Lung microvascular endothelial cell (primary cell): ENCODE results near the gene FRMPD1. TPM values are rescaled to one million over a fixed set of nuclear protein-coding genes. Genes with fewer than 3 reads are reported as not detected.
"Not testable (repeated sequence)": the region's sequence is repeated elsewhere in the genome, so short reads cannot be mapped to it uniquely, and the experiment has no call there.

ENCODE experiments used
- DNase-seq, 2 donors: peaks; one replicate each; pipeline versions ENCODE4 v3.0.0 to v3.0.0-alpha.2; 2010; ENCODE audit warnings: low read depth in 2 of 2
- total RNA-seq: library from RNA; depleted of rRNA; stranded (reverse); fragments of >200 nt; gene quantifications from 2 replicates; pipeline ENCODE4 v1.2.1, GENCODE V29; 2014

The FRMPD1 gene, protein sequence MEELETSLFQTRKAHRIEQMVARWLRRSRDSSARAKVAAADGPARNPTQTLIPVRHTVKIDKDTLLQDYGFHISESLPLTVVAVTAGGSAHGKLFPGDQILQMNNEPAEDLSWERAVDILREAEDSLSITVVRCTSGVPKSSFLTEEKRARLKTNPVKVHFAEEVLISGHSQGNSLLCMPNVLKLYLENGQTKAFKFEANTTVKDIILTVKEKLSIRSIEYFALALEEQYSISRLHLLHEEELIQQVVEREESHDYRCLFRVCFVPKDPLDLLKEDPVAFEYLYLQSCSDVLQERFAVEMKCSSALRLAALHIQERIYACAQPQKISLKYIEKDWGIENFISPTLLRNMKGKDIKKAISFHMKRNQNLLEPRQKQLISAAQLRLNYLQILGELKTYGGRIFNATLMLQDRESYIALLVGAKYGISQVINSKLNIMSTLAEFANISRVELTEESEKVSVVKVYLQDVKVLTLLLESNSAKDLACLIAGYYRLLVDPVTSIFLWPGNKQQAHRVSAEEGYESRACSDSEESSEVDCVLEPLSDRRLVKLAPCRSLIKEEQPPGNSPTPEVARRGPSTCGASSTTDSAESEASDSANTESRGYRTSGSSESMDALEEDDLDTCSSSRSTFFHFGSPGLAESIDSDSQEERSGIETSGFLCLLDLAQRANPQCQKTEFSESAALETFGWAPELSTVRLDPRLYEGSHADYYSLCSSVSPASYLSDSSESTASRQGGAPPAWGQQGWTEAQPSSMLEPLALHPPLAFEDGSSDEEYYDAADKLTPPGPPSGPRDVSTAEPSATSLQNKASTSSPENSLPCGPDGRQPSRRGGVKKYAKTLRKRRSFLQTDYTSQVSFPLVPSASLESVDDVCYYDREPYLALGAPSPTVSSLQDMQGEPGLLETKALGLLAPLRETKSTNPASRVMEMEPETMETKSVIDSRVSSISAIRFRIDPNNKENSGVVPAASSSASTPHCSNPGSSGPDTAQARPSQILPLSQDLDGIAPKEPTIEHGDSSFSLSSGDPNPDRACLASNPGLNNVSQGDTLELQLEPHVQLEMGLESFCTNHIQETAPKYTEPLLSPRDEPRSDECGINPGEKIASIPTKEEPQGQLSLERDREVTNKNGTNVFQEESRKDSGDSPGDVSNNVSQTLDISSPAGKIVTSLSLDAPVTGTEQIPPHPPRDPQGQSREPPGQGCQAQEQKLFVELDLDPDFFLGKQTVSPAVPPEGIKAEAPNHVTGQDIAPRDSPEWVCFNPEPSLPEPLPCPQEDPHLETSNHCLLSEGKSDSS (N-terminal part only)
- not detected in 2 replicates for total RNA-seq

GRCh38 chr9:37650873-37651768 is at the start of gene FRMPD1:
FRMPD1 (plus strand) TSS chr9:37650954; CDS start chr9:37692642, 41,688 bp downstream.
- DNase-seq = peak; percentile 32 to 53

GRCh38 chr9:37602061-37602460 is 48.7 kb upstream of the FRMPD1 start:
- DNase-seq = not testable (repeated sequence)

DNA sequence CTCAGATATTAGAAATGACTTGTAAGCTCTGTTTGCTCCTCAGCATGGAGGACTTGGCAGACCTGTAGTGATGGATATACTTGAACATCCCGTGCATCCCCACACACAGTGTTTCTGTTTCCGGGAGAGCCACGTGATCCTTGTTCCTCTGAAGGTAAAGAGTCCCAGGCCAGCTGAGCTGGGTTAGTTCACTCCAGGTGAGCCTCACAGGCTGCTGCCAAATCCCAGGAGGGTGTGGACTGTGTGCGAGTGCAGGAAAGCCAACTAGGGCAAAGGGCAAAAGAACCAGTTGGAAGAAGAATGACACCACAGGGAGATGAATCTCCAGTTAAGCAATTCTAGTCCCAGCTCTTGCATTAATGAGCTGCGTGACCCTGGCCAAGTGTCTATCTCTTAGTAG is 47.9 kb upstream of the FRMPD1 start:
- DNase-seq = no peak

DNA sequence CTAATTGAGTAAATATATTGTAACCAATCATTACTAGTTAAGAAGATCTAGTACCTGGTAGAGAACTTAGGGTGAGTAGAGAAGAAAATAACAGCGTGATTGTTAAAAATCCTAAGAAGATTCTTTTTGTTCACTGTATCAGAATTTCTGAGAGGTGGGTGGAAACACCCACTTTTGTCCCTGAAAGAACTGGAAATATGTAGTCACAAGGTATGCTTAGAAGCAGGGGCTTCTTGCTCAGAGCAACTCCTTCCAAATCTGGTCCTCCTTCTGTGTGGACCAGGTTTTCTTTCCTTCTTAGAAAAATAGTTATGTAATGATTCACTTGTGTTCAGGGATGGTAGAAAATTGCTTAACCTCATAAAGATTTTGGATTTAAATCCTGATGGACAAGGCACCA is 46.5 kb upstream of the FRMPD1 start:
- no peak for DNase-seq

GRCh38 chr9:37608250-37608649 is 42.5 kb upstream of the FRMPD1 start:
- DNase-seq = no peak

DNA sequence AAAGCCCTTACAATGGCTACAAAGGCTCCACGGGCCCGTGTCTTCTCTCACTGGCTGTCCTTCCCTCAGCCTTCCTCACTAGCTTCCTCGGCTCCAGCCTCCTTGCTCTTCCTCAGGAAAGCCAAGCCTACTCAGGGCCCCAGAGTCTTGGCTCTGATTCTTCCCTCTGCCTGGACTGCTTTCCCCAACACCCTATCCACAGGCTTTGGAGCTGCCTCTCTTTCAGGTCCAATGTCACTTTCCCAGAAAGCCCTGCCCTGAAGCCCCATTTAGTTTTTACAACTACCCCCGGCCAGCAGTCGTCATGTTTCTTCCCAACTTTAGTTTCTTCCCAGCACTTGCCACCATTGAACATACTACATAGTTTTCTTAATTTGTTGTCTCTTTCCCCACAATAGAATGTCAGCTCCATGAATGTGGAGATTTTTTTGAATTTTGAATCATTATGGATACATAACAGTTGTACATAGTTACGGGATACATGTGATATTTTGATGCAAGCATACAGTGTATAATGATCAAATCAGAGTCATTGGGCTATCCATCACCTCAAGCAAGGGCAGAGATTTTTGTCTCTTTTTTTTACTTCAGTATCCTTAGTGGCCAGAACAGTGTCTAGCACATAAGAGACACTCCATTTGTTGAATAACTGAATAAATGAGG is 40.9 kb upstream of the FRMPD1 start:
- DNase-seq = no peak

DNA sequence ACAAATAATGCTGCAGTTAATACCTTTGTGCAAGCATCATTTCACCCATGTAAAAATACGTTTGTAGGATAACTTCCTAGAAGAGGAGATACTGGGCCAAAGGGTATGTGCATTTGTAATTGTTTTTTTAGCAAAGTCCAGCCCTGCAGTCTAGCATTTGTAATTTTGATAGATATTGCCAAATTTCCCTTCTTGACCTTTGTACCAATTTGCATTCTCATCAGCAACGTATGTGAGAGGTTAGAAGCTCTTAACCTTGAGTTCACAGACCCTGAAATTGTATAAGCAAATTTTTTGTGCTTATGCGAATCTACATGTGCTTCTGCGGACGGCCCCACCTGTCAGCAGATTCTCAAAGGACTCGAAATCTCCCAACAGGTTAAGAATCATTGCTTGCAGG is 39.7 kb upstream of the FRMPD1 start:
- DNase-seq = no peak

GRCh38 chr9:37611961-37612360 is 38.8 kb upstream of the FRMPD1 start:
- DNase-seq = no peak

DNA sequence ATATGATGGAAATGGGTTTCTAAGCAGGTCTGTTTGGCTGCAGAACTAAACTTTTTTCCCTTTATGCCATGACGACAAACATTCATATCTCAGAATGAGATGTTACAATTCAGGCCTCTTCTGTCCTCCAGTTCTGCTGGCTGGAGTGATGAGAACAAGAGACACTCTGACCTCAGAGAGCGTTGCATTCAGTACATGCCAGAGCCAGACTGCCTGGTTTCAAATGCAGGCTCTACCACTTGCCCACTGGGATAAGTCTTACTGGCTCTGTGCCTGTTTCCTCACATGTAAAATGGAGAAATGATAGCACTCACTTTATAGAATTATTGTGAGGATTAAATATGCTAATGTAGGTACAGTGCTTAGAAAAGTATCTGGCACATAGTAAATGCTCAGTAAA is 33.6 kb upstream of the FRMPD1 start:
- no peak for DNase-seq

DNA sequence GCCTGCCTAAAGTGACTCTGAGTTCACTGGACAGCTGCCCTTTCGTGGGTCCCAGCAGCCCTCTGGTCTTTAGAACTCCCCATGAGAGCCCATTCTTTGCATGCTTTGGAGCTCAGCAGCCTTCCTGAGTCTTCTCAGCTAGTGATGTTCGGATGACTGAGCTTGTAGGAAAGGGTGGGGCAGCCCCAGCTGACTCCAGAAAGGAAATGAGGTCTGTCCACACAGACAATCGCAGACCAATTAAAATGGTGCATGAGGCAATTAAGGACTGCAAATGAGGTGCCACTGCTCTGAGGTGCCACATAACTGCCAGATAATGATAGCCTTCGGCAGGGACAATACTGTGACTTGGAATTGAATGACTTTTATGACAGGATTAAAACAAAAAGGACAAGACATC is 32.9 kb upstream of the FRMPD1 start:
- peak in 1 of 2 donors; percentile 36 for DNase-seq

DNA sequence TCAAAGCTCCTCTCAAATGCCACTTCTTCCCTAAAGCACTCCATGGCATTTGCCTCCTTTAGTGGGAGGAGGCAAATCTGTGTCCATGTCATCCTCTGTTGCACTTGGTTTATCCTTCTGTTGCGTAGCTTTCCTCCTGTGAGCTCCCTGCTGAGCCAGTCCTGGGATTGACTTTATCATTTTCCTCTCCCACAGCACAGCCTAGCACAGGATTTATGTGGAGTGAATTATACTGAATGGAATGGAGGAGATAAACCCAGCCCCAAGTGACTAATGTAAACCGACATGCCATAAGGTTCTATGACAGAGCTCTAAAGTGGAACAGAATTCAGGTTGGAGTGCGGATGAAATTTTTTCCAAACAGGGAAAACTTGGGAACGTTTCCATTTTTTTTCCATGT is 31.9 kb upstream of the FRMPD1 start:
- no peak for DNase-seq

DNA sequence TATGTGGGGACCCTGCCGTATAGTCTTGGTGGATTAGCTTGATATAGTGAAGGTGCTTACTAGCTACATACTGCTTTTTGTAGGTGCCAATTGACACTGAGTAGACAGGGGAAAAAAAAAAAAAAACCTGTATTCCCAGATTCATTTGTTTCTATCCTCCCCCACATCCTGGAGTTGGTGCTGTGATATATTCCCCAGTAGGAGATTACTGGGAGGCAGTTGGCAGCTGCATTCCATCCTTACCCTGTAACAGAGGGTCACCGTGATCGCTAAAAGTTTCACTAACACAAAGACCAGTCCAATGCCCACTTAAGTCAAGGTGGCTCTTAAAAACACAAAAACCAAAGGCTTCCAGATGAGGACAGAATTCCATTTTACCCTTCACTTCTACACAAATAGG is 30.9 kb upstream of the FRMPD1 start:
- DNase-seq = no peak

- DNase-seq = no peak
Measured at GRCh38 chr9:37620396-37620795, 30.4 kb upstream of the FRMPD1 start.

DNA sequence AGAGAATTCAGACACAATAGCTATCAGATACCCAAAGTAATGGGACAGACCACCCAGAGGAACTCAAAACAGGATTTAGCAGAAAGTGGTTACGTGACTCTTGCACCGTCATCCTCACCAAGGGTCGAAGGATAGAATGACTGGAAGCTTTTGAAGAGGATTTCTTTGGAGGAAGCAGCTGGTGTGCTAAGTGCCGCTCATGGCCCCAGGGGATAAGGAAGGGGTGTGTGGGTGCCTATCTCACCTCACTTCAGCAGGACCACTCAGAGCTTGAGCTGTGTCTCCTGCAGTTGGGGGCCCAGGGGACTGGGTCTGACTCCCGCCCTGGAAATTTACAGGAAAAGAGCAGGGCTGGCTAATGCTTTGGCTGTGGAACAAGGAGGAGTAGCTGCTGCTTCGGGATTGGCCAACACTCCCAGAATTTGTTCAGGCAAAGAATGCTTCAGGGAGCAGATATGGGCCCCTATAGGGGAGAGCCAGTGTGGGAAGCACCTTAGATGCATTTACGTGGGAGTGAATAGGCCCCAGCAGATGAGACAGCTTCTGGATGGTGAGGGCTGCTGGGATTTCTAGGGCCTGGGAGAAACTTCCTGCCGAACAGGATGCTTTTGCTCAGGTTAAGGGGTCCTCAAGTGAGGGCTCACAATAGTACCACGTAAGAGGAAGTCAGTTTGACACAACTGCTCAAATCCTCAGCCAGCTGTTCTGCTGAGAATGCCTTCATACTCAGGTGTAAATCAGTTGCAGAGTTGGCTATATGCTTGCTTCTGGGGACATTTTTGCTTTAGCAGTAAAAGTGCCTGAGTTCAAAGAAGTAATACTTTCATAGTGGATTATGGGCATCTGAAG is 29.3 kb upstream of the FRMPD1 start:
- no peak for DNase-seq

GRCh38 chr9:37622462-37622861 is 28.3 kb upstream of the FRMPD1 start:
- no peak for DNase-seq

DNA sequence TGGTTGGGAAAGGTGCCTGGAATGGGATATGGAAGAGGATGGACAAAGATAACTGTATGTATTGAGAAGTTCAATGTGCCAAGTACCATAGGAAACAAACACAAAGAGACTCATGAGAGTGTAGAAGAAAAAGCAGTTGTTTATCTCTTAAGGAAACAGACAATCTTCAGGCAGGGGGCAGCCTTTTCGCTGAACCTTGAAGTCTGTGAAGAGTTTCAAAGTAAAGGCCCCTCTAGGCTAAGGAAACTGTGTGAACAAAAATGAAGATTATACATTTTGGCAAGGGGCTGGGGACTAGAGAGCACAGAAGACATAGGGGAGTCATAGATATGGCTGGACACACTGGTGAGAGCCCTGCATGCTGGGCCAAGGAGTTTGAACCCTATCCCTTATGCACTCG is 27.5 kb upstream of the FRMPD1 start:
- no peak for DNase-seq

- no peak for DNase-seq
Measured at GRCh38 chr9:37624073-37624472, 26.7 kb upstream of the FRMPD1 start.

GRCh38 chr9:37625036-37625757 is 25.6 kb upstream of the FRMPD1 start:
- DNase-seq = no peak

DNA sequence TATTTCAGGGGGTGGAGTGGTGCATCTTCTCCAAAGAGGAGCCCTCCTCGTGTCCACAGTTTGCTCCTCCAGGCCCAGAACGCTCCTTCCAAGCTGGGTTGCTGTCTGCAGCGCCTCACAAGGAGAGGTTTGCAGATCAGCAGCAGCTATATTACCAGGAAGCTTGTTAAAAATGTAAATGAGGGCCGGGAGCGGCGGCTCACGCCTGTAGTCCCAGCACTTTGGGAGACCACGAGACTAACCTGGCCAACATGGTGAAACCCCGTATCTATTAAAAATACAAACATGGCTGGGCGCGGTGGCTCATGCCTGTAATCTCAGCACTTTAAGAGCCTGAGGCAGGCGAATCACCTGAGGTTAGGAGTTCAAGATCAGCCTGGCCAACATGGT is 25.0 kb upstream of the FRMPD1 start:
- DNase-seq = no peak
